Measurements from ENCODE around the gene CORO7. TPM values are rescaled to one million over a fixed set of nuclear protein-coding genes. Genes with fewer than 3 reads are reported as not detected.

The CORO7 gene
- total and polyA plus RNA-seq, 4 donors, result 15.3 to 60.1 (median 40.7) TPM

DNA sequence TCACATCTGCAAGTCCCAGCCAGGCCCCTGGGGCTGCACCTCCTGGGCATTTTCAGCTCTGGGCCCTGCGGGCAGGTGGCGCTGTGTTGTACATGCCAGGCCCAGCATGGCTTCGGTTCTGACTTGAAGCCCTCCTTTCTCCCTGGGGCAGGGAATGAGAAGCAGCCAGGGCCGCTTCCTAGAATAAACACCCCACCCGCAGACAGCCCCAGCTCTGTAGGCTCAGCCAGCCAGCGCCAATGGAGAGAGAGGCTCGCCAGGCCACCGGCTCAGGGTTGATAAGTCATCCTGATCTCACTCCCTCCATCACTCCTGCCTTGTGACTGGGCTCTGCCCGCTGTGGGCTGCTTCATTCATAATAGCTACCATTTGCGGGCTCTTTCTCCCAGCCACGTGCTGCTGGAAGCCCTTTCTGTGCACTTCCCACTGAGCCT is 106.5 kb downstream of the CORO7 start:
- intact Hi-C loops (cut with DNase I), result loop anchor here in 1 of 2 donors (10.0 kb wide), 1 partner anchor 355 kb away; no protein-coding TSS in a partner anchor
- Histone ChIP-seq H3K36me3 (ENCODE audit: control insufficient read depth in 1 of 2, insufficient read depth in 2 of 2, low read length in 1 of 2) (no peaks in the 10 kb centered on the region), H3K27me3 (ENCODE audit: control insufficient read depth in 1 of 2, insufficient read depth in 2 of 2, low read length in 1 of 2) (no peaks in the 10 kb centered on the region), H3K4me1 (ENCODE audit: control insufficient read depth in 1 of 2, insufficient read depth in 2 of 2, low read length in 2 of 2) (no peaks in the 10 kb centered on the region), H3K4me3 (ENCODE audit: low read length in 2 of 2) (no peak overlapping the region), H3K9me3 (ENCODE audit: control insufficient read depth, low read length) (no peaks in the 10 kb centered on the region), H3K27ac (ENCODE audit: low read depth in 1 of 2, low read length in 2 of 2) (peak overlapping the region in 1 of 2 donors; percentile 2)
- DNase-seq, result peak; percentile 81 to 87
- no peak for ATAC-seq (ENCODE audit: low FRiP score)
- WGBS, 2 donors, result 17 to 22% methylated on average over 11 of the region's 11 CpGs

DNA sequence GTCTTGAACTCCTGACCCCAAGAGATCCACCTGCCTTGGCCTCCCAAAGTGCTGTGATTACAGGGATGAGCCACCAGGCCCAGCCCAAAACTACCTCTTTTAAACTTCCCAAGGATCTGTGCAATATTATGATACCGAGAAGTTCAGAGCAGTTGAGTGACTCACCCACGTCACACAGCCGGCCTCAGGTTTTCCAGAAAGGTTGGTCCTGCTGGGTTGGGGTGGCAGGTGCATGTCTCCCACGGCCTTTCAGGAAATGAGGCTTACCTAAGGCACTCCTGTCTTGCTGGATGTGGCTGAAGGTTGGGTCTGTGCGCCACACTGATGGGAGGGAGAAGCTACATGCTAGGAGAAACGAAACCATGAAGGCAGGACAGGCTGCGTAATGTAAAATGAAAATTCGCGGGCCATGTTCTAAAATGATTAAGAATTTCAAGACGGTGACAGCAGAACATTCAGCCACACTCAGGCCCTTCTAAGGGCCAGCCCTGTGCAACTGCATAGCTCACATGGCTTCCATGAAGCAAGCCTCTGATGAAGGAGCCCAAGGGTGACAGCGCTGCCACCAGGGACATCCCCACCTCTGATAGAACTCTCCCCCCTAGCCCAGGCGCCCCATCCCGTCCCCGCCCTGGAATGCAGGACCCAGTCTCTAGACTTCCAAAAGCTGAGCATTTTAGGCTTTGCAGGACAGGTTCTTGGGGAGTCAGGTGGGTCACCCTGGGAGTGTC is 107.1 kb downstream of the CORO7 start:
- no peaks in the 10 kb centered on the region for H3K27me3 ChIP-seq (ENCODE audit: control insufficient read depth in 1 of 2, insufficient read depth in 2 of 2, low read length in 1 of 2)
- H3K4me3 ChIP-seq (ENCODE audit: low read length in 2 of 2), result no peak overlapping the region
- intact Hi-C loops (cut with DNase I), result no loop called here
- H3K27ac ChIP-seq (ENCODE audit: low read depth in 1 of 2, low read length in 2 of 2), result no peak overlapping the region
- ATAC-seq (ENCODE audit: low FRiP score), result no peak
- no peaks in the 10 kb centered on the region for H3K9me3 ChIP-seq (ENCODE audit: control insufficient read depth, low read length)
- no peaks in the 10 kb centered on the region for H3K36me3 ChIP-seq (ENCODE audit: control insufficient read depth in 1 of 2, insufficient read depth in 2 of 2, low read length in 1 of 2)
- no peak for DNase-seq
- no peaks in the 10 kb centered on the region for H3K4me1 ChIP-seq (ENCODE audit: control insufficient read depth in 1 of 2, insufficient read depth in 2 of 2, low read length in 2 of 2)
- 88 to 92% methylated on average over 14 of the region's 14 CpGs for WGBS, 2 donors

DNA sequence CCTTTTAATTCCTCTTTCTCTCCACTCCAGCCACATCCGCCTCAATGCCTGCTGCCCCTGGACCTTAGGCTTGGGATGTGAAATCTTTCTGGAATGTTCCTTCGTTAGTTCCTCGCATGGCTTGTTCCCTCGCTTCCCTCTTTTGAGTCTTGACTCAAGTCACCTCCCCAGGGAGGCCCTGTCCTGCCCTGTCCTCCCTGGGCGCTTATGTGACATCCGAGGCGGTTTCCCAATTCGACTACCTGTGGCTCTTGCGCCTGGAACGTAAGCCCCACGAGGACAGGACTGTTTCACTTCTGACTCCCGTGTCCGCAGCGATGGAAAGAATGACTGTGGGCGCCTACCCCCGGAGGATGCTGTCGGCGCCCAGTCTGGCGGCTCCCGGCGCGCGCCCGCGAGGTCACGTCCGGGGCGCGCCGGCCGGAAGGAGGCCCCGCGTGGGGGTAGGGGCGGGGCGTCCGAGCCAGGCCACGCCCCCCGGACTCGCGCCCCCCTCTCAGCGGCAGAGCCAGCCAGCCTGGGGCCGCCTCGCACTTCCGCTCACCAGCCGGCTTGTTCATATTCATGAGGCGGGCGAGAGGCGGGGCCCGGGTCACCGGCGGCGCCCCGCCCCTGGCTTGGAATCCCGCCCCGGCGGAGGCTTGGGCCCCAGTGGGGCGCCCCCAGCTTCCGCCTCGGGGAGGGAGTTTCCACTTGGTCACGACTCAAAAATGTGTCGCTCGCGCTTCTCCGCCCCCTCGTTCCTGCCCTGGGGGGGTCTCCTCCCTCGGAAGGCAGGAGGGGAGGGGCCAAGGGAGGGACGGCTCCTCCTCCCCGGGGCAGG is 109.0 kb downstream of the CORO7 start:
- intact Hi-C loops (cut with DNase I), result no loop called here
- ATAC-seq (ENCODE audit: low FRiP score), result peak; percentile 94

DNA sequence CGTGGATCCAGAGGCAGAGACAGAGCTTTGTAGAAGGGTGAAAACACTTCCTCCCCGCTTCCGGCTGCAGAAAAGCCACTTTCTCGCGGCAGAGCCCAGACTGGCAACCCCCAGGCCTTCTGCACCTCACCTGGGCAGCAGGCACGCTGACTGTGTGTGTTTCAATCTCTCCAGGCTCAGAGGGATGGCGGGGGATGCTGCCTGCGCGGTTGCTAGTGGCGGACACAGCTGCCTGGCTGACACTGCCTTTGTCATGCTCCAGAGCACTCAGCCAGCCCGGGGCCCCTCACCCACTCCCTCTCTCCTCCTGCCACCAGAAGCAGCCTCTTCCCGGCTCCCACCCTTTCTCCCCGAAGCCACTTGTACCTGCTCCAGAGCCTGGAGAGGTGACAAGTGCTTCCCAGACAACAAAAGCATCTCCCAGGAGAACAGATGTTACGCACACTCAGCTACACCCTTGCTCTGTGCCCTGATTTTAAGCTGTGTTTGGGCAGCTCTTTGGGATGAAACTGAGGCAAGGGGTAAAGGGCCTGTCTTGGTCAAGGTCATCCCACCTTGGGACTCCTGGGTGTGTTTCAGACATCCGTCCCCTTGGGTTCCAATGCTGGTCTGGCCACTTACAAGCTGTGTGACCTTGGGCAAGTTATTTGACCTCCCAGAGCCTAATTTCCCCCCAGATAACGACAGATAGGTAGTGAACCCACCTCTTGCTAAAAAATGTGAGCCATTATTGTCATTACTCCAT is 109.8 kb downstream of the CORO7 start:
- H3K36me3 ChIP-seq (ENCODE audit: control insufficient read depth in 1 of 2, insufficient read depth in 2 of 2, low read length in 1 of 2), result no peaks in the 10 kb centered on the region
- H3K4me3 ChIP-seq (ENCODE audit: low read length in 2 of 2), result no peak overlapping the region
- H3K27me3 ChIP-seq (ENCODE audit: control insufficient read depth in 1 of 2, insufficient read depth in 2 of 2, low read length in 1 of 2), result no peaks in the 10 kb centered on the region
- ATAC-seq (ENCODE audit: low FRiP score), result no peak
- DNase-seq, result no peak
- H3K9me3 ChIP-seq (ENCODE audit: control insufficient read depth, low read length), result no peaks in the 10 kb centered on the region
- 89% methylated on average over 16 of the region's 16 CpGs for WGBS, 2 donors
- H3K27ac ChIP-seq (ENCODE audit: low read depth in 1 of 2, low read length in 2 of 2), result peak overlapping the region; percentile 37 to 72
- intact Hi-C loops (cut with DNase I), result no loop called here
- no peaks in the 10 kb centered on the region for H3K4me1 ChIP-seq (ENCODE audit: control insufficient read depth in 1 of 2, insufficient read depth in 2 of 2, low read length in 2 of 2)

More for the DNA sequence above, 109.0 kb downstream of the CORO7 start:
- H3K27ac ChIP-seq (ENCODE audit: low read depth in 1 of 2, low read length in 2 of 2), result peak overlapping the region; percentile 37 to 72
- H3K9me3 ChIP-seq (ENCODE audit: control insufficient read depth, low read length), result no peaks in the 10 kb centered on the region
- no peaks in the 10 kb centered on the region for H3K27me3 ChIP-seq (ENCODE audit: control insufficient read depth in 1 of 2, insufficient read depth in 2 of 2, low read length in 1 of 2)
- 8 to 10% methylated on average over 50 to 68 of the region's 68 CpGs for WGBS, 2 donors
- peak; percentile 96 to 97 for DNase-seq
- H3K4me1 ChIP-seq (ENCODE audit: control insufficient read depth in 1 of 2, insufficient read depth in 2 of 2, low read length in 2 of 2), result no peaks in the 10 kb centered on the region
- H3K4me3 ChIP-seq (ENCODE audit: low read length in 2 of 2), result peak overlapping the region; percentile 6
- no peaks in the 10 kb centered on the region for H3K36me3 ChIP-seq (ENCODE audit: control insufficient read depth in 1 of 2, insufficient read depth in 2 of 2, low read length in 1 of 2)

Other genes with a start within 250 kb of the CORO7 start
- 1 to 10 TPM; 2.3 to 3.2 TPM for gene SRL, start 174.5 kb downstream of the CORO7 start, total RNA-seq
- gene SRL, start 174.5 kb downstream of the CORO7 start, polyA plus RNA-seq, result under 1 TPM; 0.31 to 0.75 TPM
- 1 to 10 TPM; 3.8 to 8.0 TPM for gene TFAP4, start 143.6 kb downstream of the CORO7 start, total RNA-seq
- 1 to 10 TPM; 1.0 to 2.9 TPM for gene TFAP4, start 143.6 kb downstream of the CORO7 start, polyA plus RNA-seq
- gene GLIS2, start 100.5 kb downstream of the CORO7 start, total RNA-seq, result 10 to 100 TPM; 37.3 to 72.6 TPM
- gene GLIS2, start 100.5 kb downstream of the CORO7 start, polyA plus RNA-seq, result 10 to 100 TPM; 12.3 to 21.3 TPM
- gene PAM16, start 65.3 kb downstream of the CORO7 start, total RNA-seq, result 10 to 100 TPM; 23.6 to 25.5 TPM
- 10 to 100 TPM; 41.7 to 65.2 TPM for gene PAM16, start 65.3 kb downstream of the CORO7 start, polyA plus RNA-seq
- 100 to 1,000 TPM in 1 of 2 donors, 10 to 100 TPM in 1; 67.0 to 120 TPM for gene VASN, start 44.7 kb downstream of the CORO7 start, total RNA-seq
- gene VASN, start 44.7 kb downstream of the CORO7 start, polyA plus RNA-seq, result 10 to 100 TPM; 21.7 to 51.3 TPM
- 10 to 100 TPM; 22.7 to 26.6 TPM for gene DNAJA3, start 9.3 kb upstream of the CORO7 start, total RNA-seq
- 10 to 100 TPM; 16.0 to 19.1 TPM for gene DNAJA3, start 9.3 kb upstream of the CORO7 start, polyA plus RNA-seq
- 10 to 100 TPM; 23.5 to 28.9 TPM for gene NMRAL1, start 58.0 kb upstream of the CORO7 start, total RNA-seq
- 10 to 100 TPM; 28.2 to 69.1 TPM for gene NMRAL1, start 58.0 kb upstream of the CORO7 start, polyA plus RNA-seq
- 10 to 100 TPM; 25.1 to 28.6 TPM for gene HMOX2, start 59.8 kb upstream of the CORO7 start, total RNA-seq
- 10 to 100 TPM; 24.3 to 33.6 TPM for gene HMOX2, start 59.8 kb upstream of the CORO7 start, polyA plus RNA-seq
- 10 to 100 TPM; 23.6 to 34.7 TPM for gene CDIP1, start 122.2 kb upstream of the CORO7 start, total RNA-seq
- gene CDIP1, start 122.2 kb upstream of the CORO7 start, polyA plus RNA-seq, result 10 to 100 TPM; 12.5 to 18.4 TPM
- under 1 TPM; 0.13 to 0.24 TPM for gene C16orf96, start 139.7 kb upstream of the CORO7 start, total RNA-seq
- gene C16orf96, start 139.7 kb upstream of the CORO7 start, polyA plus RNA-seq, result not detected
- 10 to 100 TPM; 20.4 to 21.2 TPM for gene UBALD1, start 198.3 kb upstream of the CORO7 start, total RNA-seq
- 10 to 100 TPM; 11.1 to 32.3 TPM for gene UBALD1, start 198.3 kb upstream of the CORO7 start, polyA plus RNA-seq
- 10 to 100 TPM; 64.3 to 77.7 TPM for gene MGRN1, start 208.2 kb upstream of the CORO7 start, total RNA-seq
- 10 to 100 TPM; 15.4 to 21.5 TPM for gene MGRN1, start 208.2 kb upstream of the CORO7 start, polyA plus RNA-seq